GM21529 (cell line): ENCODE data around the gene LHX6.

ENCODE experiments used
- ATAC-seq: cut with Tn5 transposase; IDR thresholded peaks from one replicate; pipeline ENCODE4 v1.9.1; 2021; ENCODE audit not compliant: unreplicated experiment

The LHX6 gene

DNA sequence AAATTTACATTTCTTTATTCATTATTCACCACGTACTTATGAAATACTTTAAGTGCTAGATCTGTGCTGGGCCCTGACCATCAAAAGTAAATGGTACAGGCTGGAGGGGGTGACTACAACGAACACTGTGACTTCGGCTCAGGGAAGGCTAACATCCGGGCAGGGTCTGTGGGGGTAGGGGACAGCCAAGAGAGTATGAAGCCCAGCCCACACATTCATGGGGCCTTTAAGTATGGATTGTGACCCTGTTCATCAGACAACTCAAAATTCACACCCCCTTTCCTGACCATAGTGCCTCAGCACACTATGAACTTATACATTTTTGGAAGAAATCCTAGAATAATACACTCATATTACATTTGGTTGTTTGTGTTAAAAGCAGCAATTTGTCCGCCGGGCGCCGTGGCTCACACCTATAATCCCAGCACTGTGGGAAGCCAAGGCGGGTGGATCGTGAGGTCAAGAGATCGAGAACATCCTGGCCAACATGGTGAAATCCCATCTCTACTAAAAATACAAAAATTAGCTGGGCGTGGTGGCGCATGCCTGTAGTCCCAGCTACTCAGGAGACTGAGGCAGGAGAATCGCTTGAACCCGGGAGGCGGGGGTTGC lies 35.7 kb downstream of the LHX6 start:
- no peak for ATAC-seq

DNA sequence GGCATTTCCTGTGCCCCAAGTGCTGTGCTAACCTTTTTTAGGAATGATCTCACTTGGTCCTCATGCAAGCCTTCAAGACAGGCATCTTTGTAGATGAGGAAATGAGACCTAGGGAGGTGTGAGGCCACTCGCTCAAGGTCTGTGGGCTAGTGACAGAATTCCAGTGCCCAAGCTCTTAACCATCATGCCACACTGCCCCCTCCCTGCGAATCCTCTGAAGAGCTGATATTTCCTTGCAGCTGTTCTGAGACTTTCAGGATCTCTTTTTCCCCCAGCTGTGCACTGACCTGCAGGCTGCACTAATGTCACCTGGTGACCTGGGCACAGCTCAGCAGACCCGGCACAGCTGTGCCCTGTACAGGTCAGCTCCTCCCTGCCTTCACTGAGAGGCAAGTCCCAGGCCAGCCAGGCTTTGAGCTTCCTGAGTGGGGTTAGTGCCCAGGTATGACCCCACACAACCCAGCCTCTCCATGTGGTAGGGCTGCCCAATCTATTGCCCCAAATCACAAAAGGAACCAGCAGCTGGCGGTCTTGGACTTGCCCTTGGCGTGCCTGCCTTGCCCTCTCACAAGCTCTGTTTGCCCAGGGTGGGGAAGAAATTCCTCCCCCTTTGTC lies 36.4 kb downstream of the LHX6 start:
- no peak for ATAC-seq

DNA sequence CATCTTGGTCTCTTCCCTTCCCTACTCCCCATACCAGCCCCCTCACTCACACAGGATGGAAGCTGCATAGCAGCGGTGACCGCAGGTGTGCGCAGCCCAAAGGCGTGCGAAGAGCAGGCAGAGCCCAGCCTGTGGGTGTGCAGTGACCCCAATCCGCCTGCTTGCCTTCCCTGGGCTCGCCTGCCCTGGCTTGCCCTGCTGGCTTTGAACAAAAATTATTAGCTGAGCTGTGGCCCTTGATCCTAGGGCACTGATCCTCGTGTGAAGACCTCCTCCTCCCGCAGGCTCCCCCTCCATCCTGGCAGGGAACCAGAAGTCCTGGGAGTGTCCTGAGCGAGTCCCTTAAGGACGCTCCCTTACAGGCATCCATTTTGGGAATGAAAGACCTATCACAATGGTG lies 37.2 kb downstream of the LHX6 start:
- ATAC-seq = no peak

DNA sequence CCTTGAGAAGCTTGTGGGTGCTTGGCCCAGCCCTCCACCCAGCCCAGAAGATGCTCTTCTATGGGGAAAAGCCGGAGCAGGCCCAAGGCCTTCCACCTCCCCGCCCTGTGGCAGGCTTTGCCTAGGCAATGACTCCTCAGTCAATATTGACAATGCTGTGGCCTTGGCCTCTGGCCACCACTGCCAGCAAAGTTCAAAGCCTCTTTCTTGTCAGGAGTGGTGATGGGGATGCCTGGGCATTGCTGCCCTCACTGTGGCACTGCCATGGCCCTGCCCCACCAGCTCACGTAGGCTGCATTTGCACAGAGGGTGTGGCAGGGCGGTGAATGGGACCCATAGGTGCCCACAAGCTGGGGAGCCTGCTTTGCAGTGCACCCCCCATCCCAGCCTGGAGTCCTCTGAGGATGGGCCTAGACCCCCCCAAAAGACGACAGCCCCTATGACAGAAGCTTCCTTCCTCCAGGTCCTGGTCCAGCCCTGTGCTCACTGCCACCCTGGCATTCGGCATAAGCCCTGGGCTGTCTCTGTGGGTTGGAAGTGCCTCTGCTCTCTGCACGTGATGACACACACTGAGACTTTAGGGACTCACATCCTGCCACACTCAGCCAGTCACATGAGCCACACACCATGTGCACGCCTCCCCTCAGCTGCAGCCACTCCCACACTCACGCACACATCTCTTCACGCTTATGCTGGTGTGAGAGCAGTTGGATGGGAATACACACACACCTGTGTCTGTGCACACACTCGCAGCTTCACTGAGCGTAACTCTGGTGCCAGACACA lies 38.0 kb downstream of the LHX6 start:
- no peak for ATAC-seq

DNA sequence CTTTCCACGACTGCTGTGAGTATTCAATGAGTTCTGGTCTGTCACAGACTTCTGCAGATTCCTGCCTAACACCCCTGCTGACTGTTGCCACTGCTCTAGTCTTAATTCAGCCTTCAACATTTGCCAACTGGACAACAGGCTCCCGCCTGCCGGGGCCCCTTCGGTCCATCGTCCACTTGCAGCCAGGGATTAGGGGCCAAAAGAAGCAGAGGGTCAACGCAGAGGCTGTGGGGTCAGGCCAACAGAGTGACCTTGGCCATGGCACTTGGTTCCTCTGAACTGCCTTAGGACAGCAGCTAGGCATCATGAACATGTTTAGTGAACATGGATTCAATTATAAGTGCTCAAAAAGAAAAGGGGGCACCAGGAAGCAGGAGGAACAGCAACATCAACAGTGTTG lies 40.4 kb downstream of the LHX6 start:
- no peak for ATAC-seq

DNA sequence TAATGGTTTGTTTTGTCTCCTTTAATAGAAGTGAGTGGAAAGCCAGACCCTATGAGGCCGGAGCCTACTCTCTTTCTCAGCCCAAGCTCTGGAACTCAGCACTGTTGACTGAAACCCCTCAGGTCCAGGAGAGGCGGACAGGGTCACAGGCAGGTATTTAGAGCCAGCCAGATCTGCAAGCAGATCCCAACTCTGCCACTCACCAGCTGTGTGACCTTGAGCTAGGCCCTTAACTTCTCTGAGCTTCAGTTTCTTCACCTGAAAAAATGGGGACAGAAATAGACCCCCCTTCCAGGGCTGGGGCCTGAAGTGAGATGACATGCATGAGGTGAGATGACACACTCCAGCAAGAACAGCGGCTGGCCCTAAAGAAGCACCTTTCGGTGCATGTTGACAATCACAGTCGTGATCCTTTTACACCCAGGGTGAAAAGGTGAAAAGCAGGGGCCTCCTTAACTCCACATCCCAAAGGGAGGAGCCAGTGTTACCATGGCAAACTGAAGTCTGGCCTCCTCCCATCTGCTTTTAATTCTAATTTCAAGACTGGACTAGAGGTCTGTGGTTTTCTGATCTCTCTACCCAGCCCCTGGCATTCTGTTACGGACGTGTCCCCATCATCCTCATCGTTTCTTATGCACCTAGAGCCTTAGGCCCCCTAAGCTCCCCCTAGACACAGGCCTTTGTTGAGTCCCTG lies 41.8 kb downstream of the LHX6 start:
- no peak for ATAC-seq

DNA sequence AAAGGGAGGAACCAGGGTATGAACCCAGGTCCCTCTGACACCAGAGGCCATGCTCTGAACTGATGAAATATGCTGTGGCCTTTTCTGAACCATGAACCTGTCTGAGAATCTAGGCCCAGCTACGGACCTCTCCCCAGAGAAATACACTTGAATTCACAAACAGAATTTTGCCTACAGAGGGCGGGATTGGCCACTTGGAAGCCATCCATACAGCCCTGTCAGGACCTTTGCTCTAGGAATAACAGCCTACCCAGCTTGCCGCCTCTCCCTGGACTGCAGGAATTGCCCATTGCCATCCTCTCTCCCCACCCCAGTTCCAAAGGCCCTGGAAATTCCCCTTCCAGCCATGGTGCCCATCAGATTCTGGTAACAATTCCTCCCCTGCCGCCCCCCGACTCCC lies 42.5 kb downstream of the LHX6 start:
- ATAC-seq = no peak

DNA sequence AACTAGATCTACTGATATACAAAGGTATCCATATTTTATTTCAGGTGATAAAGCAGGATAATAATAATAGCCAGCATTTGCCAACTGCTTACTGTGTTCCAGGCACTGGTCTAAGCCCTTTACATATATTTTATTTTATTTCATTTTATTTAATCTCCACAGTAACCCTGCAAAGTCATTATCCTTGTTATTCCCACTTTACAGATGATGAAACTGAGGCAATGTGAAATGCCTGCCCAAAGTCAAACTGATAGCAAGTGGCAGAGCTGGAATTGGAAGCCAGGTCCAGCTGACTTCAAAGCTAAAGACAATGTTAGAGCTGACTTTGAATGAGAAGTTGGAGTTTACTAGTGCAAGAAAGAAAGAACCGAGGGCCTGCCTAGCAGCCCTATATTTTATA lies 44.2 kb downstream of the LHX6 start:
- no peak for ATAC-seq

DNA sequence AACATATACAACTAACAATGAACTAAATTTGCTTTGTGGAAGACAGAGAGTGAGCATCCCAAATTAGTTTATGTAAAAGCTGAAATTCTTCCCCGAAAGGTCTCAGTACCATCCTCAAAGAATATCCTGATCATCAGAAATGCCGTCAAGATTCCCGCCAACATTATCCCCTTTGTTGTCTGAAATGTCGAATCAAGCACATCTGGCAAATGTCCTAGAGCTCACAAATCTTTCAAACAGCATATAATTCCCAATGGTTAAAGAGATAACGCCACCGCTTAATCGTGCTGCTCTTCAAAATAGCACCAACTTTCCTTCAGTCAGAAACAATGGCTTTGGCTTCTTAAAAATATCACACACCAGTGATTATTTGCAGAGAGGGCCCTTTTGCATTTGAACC lies 45.3 kb downstream of the LHX6 start:
- no peak for ATAC-seq

DNA sequence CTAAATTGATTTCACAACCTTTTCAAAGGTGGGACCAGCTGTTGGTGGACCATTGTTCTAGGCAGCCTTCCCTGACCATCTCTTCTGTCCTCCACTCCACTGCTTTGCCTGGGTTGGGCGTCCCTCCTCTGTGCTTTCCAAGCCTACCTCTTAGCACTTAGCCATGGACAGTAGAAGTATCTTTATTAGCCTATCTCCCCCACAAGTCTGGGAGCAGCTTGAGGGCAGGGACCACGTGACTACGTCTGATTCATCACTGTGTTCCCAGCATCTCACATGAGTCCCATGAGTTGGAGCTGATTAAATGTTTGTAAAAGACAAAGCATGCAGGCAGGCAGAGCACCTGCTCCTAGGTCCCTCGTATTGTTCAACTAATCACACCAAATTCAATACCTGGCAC lies 48.1 kb downstream of the LHX6 start:
- no peak for ATAC-seq

DNA sequence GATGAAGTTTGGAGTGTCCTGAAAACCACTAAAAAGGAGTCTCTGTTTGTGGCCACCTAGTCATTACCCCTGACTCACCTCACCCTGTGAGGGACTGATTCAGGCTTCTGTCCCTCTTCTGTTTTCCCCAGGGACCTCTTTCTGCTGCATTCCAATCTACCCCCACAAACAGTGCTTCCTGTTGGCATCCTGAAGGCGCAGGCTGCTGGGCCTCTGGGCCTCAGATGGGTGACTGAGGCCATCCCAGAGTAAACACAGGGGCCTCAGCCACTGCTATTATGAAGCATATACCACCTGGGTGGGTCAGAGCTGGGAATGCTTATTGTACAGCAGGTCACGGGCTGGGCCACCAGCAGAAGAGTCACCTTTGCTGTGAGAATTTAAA lies 49.1 kb downstream of the LHX6 start:
- no peak for ATAC-seq

DNA sequence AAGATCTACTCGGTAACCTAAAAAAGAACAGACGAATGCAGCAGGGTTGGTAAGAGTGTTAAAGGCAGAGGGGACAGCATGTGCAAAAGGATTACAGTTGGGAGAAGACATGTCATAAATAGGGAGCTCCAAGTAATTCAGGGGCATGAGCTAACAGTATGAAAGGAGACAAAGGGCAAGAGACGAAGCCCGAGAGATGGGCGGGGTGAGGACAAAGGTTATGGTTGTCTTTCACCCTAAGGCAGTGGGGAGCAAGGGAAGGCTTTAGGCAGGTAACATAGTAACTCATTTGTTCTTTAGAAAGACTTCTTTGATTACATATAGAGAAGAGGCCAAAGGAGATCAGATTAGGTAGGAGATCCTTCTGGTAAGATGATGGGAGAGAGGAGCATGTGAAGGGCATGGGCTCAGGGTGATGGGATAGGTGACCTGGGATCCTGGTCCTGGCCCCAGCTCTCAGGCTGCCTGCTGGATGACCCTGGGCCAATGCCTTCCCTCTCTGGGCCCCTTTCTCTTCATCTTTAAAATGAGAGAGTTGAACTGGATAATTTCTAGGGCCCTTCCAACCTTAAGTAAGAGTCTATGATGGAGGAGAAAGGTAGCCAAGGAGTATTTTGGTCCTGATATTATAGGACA lies 49.6 kb downstream of the LHX6 start:
- no peak for ATAC-seq

DNA sequence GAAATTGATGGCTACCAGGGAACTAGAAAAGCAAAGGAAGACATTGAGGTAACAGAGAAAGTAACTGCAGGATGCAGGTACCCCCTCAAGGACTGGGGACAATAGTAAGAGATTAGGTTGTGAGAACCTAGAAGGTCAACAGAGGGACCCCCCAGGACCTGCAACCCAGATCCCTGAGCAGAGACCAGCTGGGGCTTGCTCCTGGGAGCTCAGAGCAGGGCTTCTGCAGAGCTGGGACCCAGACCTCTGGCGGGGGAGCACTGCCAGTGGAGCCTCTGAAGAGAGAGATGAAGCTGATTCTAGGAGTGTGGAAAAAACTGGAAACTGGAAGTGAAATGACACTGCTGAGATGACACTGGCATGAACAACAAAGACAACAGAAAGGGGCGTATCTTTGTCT lies 51.8 kb downstream of the LHX6 start:
- no peak for ATAC-seq

DNA sequence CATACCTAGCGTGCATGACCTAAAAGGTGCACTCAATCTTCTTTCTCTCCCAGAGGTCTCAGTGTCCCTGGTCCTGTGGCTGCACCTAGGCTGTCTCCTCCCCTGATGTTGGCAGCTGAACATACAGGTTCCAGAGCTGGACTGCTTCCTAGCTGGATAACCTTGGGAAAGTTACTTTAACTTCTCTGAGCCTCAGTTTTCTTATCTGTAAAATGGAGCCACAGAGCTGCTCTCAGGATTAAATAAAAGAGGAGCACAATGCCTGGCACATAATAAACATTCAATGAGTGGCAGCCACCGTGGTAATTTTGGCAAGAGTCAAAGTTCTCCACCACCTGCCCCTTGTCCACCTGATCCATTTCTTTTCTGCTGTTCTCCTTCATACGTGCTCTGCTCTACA lies 55.1 kb downstream of the LHX6 start:
- ATAC-seq = no peak

DNA sequence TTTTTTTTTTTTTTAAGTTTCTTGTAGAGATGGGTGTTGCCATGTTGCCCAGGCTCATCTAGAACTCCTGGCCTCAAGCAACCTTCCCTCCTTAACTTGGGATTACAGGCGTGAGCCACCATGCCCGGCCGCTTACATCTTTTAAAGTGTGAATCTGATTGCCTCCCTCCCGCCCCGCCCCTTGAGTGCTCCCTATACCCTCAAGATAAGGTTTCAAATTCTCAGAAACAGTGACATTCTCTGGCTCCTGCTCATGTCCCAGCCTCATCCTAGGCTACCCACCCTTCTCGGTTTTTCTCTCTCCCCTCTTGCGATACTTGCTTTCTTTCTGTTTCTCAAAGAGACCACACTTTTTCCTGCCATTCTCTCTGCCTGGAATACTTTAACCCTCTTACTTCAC lies 56.6 kb downstream of the LHX6 start:
- ATAC-seq = no peak

DNA sequence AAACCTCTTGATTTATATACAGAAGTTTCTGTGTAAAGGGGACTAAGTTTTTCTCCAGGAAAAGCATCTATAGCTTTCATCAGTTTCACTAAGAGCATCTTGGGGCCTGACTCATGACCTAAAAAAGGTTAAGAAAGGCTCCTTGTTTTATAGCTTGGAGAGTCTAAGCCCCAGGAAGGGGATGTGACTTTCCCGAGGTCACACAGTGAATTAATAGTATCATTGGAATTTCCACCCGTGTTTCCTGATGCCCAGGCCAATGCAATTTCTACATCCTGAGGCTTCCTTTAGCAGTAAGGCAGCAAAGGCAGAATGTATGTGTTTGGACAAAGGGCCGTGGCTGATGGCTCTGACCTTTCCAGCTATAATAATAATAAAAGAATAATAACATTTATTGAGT lies 60.4 kb downstream of the LHX6 start:
- no peak for ATAC-seq

DNA sequence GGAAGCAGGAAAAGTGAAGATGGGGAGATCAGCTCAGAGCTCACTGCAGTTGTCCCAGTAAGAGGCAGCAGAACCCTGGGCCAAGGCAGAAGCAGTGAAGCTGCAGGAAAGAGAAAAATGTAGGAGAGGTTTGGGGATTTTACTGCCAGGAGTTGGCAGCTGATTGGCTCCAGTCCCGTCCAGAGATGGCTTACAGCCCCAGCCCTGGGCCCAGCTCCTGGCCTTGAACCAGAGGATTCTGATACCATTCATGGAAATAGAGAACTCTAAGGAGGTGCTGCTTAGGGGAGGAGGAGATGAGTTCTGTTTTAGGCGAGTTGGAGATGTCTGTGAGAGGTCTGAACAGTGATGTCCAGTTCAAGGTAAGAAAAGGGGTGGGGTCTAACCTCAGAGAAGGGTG lies 64.5 kb downstream of the LHX6 start:
- no peak for ATAC-seq

DNA sequence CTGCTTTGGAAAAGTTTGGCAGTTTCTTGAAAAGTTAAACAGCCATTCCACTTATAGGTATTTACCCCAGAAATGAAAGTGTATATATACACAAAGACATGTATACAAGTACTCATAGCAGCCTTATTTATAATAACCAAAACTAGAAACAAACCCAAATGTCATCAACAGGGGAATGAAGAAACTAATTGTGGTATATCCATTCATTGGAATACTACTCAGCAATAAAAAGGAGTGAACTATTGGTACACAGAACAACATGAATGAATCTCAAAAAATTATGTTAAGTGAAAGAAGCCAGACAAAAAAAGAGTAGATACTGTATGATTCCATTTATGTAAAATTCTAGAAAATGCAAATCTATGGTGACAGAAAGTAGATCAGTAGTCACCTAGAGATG lies 66.3 kb downstream of the LHX6 start:
- ATAC-seq = no peak

DNA sequence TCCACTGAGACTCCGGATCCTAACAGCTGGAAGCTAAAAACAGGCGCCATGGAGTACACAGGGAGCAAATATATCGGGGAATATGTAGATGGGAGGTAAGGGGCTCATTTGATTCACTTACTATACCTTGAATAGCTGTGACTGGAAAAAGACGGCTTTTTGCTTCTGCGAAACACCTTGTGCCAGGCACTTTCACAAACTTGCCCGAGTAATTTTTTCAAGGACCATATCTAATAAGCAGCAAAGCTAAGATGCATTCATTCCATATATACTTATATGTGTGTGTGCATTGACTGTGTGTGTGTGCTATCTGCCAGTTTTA lies 68.9 kb downstream of the LHX6 start:
- ATAC-seq = no peak

DNA sequence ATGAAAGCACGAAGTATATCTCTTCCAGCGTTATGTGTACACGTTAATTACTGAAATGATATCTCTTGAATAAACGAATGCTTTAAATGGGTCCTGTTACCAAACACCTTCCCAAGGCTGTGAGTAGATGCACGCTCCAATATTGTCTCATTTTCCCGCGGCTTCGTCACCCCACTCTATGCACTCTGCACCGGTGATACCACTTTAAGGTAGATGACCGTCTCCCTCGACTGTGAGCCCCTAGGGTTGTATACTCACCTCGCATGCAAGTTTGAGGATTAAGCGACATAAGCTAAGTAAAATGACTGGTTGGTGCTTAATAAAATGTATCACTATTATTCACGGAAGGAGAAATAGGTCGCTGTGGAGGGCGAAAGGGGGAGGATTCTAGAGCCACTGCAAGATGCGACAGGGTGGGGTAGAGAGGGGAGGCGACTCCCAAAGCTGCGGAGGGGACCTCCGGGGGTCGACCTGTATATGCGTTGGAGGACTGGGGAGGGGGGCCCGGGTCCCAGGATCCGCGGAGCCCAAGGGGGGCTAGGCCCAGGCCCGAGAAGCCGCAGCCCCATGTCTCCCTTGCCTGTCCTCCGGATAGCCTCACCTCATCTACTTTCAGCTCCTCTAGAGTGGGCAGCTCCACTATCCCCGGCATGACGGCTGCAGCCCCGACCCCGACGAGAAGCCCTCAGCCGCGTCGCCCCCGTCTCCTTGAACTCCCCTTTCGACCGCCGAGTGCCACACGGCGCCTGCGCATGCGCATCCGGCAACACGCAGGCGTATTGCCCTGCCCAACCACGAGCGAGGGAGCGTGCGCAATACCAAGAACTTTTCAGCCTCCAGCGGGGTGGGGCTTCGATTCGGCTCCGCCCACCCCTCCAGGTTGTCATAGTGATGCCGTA lies 69.5 kb downstream of the LHX6 start, which contains the start of the genes MORN5 and NDUFA8:
TSS of gene MORN5 (plus strand) at position 883 of the 899 bp plus-strand sequence. CDS start 65 bp downstream, outside the sequence.
TSS of gene NDUFA8 (minus strand) at position 754 of the 899 bp plus-strand sequence. CDS start at position 652, 102 bp downstream.
- peak; percentile 96 for ATAC-seq
